GM19238 (cell line): ENCODE data around the gene ABCC4.
"Not testable (repeated sequence)": the region's sequence is repeated elsewhere in the genome, so short reads cannot be mapped to it uniquely, and the experiment has no call there.

ENCODE experiments used
- DNase-seq: peaks from one replicate; pipeline ENCODE4 v3.0.0; 2011; ENCODE audit warnings: low spot score; ENCODE audit not compliant: insufficient read length

ABCC4 gene

GRCh38 chr13:95167003-95167402 lies 134.2 kb downstream of the ABCC4 start:
- not testable (repeated sequence) for DNase-seq

- DNase-seq = no peak
Measured at GRCh38 chr13:95164830-95165229, 136.4 kb downstream of the ABCC4 start.

- no peak for DNase-seq
Measured at GRCh38 chr13:95160112-95160906, 140.9 kb downstream of the ABCC4 start.

- no peak for DNase-seq
Measured at GRCh38 chr13:95159458-95159857, 141.8 kb downstream of the ABCC4 start.

DNA sequence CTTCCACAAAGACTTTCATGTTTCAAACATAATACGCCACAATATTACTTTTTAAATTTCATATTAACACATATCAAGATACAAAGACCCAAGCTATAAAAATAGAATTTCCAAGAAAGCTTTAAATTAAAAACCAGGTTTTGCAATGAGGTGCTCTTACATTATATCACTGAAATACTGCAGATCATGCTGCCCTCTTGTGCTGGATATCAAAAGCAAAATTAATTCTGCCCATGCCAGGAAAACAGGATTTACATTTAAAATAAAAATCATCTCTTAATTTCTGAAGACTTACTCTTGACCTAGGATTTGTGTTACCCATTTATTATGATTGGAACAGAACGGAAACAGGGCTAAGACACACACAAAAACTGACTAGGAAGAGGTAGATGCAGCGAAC lies 145.0 kb downstream of the ABCC4 start:
- DNase-seq = no peak

- no peak for DNase-seq
Measured at GRCh38 chr13:95155504-95155903, 145.7 kb downstream of the ABCC4 start.

DNA sequence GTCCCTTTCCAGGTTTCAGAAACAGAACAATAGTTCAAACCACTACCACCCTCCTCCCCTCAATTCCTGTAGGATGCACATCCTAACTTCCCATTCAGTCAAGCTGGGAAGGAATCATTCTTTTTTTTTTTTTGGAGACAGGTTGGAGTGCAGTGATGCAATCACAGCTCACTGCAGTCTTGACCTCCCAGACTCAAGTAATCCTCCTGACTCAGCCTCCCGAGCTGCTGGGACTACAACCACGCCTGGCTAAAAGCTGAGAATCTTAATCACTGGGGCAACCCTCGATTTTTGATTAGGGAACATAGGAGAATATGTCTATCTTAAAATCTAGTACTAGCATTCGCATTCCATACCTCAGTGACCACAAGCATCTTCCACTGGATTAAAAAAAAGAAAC lies 146.2 kb downstream of the ABCC4 start:
- no peak for DNase-seq

DNA sequence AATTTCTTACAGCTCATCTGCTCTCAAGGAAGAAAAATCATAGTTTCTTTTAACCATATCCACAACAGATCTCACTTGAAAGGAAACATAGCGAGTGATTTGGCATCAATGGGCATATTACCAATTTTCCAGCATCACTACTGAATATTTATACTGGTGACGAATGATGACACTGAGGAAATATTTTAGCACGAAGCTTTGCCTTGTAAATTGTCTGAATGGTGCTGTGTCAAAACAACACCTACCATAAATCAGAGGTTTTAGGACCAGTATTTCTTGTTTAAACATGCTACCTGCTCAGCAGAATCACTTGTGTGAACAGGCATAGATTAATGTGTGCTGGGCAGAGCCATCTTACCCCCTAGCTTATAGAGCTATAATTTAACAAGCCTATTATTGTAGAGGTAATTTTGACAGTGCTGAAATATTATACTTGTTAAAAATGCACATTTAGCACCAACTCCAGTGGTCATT lies 146.8 kb downstream of the ABCC4 start:
- no peak for DNase-seq

DNA sequence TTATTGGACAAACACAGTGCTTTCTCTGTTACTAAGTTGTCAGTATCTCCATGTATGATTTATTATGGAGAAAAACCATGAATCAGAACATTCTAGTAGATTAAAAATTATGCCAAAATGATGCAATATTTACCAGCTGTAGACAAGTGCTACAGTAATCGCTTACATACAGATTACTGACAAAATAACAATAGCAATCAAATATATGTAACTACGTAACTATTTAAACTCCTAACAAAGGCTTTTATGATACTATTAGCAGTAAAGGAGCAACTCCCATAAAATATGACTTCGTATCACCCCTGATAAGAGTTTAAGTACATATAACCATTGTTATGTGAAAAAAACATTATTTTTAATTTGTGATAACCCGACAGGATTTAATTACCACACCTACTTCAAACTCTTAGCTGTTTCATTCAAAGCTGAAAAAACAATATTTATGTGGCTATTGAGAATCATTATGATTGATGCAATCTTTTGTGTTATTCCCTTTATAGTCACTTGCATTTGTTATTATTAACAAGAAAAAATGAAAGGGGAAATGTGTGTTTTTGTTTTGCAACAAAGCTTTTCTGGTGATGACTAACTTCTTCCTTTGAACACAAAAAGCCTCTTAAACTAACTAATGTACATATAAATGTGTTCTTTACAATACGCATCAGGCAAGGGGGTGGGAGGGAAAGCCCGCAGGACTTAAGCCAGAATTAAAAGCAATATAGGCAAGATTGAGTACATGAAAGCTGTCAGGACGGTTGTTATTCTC lies 147.4 kb downstream of the ABCC4 start:
- DNase-seq = no peak

DNA sequence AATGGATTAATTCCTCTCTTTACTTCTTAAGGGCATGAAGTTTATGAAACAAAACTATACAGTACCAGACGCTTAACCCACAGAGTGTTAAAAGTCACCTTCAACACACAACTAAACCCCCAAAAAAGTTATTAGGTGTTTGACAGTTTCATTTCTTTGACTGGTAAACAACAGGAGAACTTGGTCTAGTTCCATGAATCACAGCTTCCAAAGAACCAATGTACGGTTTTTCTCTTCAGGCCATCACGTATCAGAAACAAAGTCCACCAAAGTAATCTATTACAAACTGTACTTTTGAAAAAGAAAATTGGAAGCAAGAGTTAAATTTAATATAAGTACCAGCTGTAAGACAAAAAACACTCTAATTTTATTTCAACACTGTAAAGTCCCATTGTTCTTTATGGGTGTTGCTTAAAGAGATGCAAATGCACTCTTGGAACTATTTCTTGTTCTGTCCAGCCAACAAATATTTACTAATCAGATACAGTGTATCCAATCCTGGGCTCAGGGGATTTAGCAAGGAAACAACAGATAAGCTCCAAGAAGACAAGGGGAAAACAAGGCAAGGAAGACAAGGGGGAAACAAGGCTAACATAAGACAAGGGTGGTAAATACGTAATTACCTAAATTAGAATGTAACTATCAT lies 149.2 kb downstream of the ABCC4 start:
- DNase-seq = no peak

DNA sequence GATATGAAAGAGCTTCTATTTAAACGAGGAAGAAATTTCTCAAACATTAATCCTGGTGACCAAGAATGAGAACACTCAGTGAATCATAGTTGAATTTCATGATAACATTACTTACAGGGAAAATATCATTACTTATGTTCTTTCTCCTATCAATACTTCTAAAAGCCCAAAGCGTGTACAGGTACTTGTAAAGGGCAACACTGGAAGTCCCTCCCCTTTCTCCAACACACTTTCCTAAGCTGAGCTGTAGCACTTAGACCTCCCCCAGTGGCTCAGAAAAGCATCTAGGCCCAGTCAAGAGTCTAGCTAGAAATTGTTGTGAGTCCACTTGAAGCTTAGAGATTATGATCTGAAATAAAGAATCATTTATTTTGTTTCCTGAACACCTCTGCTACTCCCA lies 150.7 kb downstream of the ABCC4 start:
- DNase-seq = no peak

- DNase-seq = no peak
Measured at GRCh38 chr13:95146486-95146885, 154.8 kb downstream of the ABCC4 start.

GRCh38 chr13:95145587-95145986 lies 155.7 kb downstream of the ABCC4 start:
- DNase-seq = no peak

- DNase-seq = no peak
Measured at GRCh38 chr13:95140502-95140901, 160.7 kb downstream of the ABCC4 start.

DNA sequence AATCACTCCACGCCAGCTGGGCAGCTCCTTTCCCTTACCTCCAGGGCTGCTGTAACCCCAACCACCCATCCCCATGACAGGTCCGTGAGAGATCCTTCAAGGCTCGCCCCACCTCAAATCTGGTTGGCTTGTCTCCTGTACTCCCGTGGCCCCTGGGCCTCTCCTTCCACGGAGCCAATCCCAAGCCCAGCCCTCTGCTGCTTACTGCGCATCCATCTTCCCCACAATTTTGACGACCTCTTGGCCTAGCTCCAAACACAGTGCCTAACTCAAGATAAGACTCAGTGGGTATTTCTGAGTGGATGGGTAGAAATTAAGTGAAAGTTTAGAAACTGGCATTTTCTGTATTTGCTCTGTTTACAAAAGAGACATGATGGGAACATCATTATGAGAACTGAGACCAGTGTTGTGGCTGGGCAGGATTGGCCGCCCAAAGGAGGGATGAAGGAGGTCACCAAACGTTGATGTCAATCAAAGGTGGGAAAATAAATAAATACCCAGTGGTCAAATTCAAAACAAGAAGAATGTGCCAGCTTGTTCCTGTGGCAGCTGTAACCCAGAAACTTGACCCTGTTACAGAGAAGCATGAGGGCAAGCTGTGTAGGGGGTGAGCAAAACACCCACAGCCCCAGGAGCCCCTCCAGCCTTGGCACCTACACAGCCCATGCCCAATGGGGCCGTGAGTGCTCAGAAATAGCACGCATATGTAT lies 162.2 kb downstream of the ABCC4 start:
- DNase-seq = no peak

GRCh38 chr13:95137096-95137495 lies 164.2 kb downstream of the ABCC4 start:
- DNase-seq = no peak

DNA sequence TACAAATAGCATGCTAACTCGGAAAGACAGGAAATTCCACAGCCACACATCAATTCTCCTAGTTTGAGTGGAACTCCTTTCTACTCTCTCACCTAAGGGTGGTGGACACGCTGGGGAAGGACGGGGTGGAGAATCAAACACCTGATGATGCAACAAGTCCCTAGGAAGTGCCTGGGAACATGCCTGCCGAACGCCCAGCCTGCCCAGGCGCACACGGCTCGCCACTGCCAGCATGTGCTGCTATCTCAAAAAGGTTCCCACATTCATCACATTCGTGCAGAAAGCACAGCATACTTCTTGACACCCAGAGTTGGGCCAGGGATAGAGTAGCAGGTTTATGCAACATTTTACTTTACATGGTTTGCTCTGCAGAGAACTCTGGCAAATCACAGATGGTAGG lies 164.6 kb downstream of the ABCC4 start:
- no peak for DNase-seq

- DNase-seq = no peak
Measured at GRCh38 chr13:95133498-95133897, 167.8 kb downstream of the ABCC4 start.

GRCh38 chr13:95129004-95129403 lies 172.2 kb downstream of the ABCC4 start:
- no peak for DNase-seq

- no peak for DNase-seq
Measured at GRCh38 chr13:95128045-95128643, 173.1 kb downstream of the ABCC4 start.

GRCh38 chr13:95124959-95125358 lies 176.3 kb downstream of the ABCC4 start:
- DNase-seq = no peak
